ENCODE results near the gene TMEM158.

The TMEM158 gene

GRCh38 chr3:45226206-45226915 lies at the start of gene TMEM158:
Gene TMEM158 (minus strand): TSS chr3:45226287. CDS start chr3:45226027, 260 bp downstream.
- DNase-seq (ENCODE audit: low spot score): peak; percentile 86

GRCh38 chr3:45275006-45275704 lies 49.1 kb upstream of the TMEM158 start:
- DNase-seq (ENCODE audit: low spot score): no peak

- peak; percentile 90 for DNase-seq (ENCODE audit: low spot score)
Measured at GRCh38 chr3:45273681-45274515, 47.8 kb upstream of the TMEM158 start.

DNA sequence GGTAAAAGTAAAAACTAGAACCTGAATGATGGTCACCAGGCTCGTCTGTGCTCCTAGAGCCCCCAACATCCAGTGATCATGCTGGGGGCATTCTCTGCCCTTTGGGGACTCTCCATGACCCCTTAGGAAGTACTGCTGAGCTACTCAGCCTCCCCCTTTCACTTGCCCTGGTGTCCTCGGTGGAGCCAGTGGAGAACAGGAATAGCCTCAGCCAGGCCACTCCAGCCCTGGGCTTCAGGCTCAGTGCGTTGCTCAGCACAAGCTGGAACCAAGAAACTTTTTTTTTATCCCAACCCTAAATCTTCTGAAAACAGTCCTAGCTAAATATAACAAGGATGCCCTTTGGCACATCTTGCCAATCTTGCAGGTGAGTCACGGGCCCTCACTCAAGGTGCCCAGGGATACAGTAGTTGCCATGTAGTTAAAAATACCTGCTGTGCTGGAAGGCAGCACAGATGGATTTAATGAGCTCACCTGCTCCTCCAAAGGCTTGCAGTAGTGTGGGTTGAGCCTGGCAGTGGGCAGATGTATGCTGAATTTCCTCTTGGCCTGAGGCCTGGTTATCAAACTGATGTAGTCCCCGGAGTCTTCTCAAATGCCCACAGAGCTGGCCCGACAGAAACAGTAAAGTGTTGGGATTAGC lies 46.9 kb upstream of the TMEM158 start:
- DNase-seq (ENCODE audit: low spot score): no peak

DNA sequence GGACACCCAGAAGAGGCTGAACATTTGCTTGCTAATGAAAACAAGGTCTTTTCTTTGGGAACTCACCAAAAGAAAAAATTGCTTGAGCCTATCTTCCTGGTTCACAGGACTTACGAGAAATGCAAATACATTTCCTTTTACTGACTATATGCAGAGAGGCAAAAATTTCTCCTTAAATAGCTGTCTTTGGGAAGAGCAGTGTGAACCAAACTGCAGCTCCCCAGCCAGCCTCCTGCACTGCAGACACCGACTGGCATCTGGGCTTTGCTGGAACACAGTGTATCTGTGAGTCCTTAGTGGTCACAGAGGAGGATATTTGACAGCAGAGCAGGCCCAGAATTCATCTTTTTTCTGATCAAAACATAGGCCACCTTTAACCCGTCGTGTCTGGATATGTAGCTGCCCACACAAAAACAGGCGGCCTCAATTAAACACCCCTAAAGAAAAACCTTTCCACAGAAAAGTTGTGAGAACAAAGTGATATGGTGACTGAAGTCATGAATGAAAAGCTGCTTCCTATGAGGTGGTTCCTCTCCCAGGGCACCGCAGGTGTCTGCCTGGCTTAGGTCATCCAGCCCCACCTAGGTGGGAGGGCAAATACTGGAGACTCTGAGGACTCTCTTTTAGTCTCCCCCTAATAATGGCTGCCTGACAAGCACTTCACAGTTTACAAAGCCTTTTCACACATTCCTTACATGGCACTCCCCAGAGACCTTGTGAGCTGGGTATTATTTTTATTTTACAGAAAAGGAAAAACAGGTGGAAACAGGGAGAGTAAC lies 46.1 kb upstream of the TMEM158 start:
- DNase-seq (ENCODE audit: low spot score): no peak

DNA sequence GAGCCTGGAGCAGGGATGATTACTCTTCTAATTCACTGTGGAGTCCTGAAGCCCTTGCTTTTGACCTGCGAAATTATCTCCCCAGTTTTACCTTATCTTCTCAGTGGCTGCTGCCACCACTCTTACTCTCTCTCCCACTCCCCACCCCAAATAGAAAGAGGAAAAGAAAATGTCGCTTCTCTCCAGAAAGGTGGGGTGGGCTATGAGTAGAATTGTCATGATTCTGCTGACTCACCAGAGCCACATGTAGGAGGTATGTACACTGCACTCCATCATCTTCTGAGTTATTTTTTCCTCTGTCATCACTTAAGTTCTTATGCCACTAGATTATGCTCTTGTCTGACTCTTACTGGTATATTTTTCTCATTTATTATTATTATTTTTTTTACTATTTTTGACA lies 43.9 kb upstream of the TMEM158 start:
- DNase-seq (ENCODE audit: low spot score): no peak

- no peak for DNase-seq (ENCODE audit: low spot score)
Measured at GRCh38 chr3:45267097-45267496, 41.0 kb upstream of the TMEM158 start.

DNA sequence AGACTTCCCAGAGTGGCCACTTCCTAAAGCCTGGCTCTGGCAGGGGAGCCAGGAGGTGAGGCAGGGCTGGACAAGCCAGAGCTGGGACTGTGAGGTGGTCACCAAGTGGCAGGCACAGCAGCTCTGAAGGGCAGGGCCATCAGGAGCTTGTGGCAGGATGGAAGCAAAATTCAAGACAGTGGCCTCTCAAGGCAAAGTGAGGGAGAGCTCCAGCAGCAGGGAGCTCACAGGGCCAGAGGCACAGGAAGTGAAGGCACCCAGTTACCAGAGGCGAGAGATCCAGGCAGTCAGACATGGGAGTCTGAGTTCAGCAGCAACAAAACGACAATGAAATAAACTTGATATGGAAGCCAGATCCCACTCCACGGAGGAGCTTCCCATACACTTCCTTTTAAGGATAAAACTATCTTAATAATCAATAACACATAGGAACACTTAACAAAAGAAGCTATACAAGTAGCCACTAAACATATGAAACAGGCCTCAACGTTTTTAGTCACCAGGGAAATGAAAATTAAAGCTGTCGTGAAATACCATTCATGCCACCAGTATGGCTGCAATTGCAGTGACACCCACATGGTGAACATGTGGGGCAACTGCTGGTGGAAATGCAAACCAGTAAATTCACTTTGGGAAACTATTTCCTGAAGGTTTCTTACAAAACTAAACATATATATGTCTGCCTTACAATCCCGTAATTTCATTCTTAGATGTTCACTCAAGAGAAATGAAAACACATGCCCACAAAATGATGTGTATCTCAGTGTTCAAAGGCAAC lies 35.4 kb upstream of the TMEM158 start:
- no peak for DNase-seq (ENCODE audit: low spot score)

DNA sequence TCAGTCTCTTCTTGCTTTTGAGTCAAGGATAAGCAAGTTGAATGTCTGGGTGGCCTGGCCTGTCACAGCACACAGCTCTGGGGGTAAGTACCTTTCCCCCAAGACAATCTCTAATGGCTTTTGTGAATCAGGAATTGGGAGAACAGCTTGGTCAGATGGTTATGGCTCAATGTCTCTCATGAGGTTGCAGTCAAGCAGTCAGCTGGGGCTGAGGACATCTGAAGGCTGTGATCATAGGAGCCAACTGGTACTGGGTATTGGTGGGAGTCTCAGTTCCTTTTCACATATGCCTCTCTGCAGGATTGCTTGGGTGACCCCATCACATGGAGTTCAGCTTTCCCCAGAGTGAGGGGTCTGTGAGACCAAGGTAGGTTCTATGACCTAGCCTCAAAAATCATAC lies 33.0 kb upstream of the TMEM158 start:
- no peak for DNase-seq (ENCODE audit: low spot score)

DNA sequence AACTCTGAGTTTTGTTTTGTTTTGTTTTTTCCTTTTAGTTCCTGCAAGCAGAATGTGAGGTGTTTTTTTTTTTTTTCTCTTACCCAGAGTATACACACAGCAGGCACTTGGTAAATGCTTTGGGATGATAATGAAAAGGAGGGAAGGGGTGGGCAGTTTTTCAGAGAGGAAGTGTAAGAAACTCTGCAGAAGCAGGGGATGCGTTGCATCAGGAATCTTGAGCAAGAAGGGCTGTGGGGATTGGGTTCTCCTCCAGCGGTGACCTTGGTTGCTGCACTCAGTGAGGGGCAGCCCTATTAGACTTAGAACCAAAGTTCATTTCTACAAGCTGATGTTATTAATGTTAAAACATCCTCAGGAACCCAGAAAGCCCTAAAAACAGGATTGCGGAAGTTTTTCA lies 32.2 kb upstream of the TMEM158 start:
- DNase-seq (ENCODE audit: low spot score): no peak

- DNase-seq (ENCODE audit: low spot score): no peak
Measured at GRCh38 chr3:45253316-45253715, 27.2 kb upstream of the TMEM158 start.

- DNase-seq (ENCODE audit: low spot score): no peak
Measured at GRCh38 chr3:45252826-45253225, 26.7 kb upstream of the TMEM158 start.

GRCh38 chr3:45249391-45249790 lies 23.3 kb upstream of the TMEM158 start:
- DNase-seq (ENCODE audit: low spot score): no peak

- DNase-seq (ENCODE audit: low spot score): no peak
Measured at GRCh38 chr3:45246241-45246640, 20.2 kb upstream of the TMEM158 start.

- no peak for DNase-seq (ENCODE audit: low spot score)
Measured at GRCh38 chr3:45244356-45244755, 18.3 kb upstream of the TMEM158 start.

DNA sequence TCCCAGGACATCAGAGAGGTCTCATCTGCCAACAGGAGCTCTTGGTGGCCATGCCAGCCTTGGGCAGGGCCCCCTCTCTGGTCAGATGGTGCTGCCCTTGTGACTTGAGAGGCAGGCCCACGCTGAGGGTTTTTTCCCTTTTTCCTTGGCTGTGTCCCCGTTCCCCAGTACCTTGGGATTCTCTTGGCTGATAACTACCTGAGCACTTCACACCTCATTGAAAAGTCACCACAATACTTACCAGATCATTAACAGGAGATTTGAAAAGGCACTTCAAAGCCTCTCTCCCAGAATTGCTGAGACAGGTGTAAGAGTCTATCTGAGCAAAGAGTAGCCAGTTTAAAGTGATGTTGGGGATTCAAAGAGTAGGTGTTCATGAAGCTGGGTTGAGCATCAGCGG lies 15.1 kb upstream of the TMEM158 start:
- DNase-seq (ENCODE audit: low spot score): no peak

DNA sequence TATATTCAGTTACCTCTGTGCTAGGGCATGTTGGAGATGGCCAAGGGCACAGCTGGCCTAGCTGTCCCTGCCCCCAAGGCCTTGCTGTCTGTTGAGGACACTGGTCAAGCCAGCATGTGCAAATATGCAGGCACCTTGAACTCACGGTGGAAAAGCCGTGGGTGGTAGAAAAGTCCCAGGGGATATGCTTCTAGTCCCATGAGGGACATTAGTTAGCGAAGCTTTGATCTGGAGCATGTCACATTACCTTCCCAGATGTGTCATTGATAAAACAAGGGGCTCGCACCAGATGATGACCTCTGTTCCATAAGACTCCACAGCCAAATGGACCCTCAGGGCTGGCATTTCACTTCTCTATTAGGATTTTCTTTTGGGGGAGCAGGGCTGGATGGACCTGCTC lies 14.2 kb upstream of the TMEM158 start:
- DNase-seq (ENCODE audit: low spot score): no peak

GRCh38 chr3:45239254-45239653 lies 13.2 kb upstream of the TMEM158 start:
- no peak for DNase-seq (ENCODE audit: low spot score)

DNA sequence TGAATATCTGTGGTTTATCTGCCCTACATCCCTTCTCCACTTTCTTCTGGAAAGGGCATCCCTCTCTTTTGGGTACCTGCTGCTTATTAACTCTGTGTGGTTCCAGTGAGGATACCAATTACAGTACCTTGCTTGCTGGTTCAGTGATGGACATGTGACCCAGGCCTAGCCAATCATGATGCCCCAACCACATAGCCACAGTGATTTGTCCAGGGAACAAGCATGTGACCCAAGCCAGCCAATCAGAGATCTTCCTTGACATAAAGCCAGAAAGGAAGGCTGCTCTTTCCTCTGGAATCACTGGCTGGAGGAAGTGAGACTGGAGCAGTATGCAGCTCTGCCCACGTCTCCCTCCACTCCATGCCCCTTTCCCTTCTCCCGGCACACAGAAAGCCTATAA lies 10.9 kb upstream of the TMEM158 start:
- no peak for DNase-seq (ENCODE audit: low spot score)

GRCh38 chr3:45235409-45235808 lies 9.3 kb upstream of the TMEM158 start:
- DNase-seq (ENCODE audit: low spot score): no peak

DNA sequence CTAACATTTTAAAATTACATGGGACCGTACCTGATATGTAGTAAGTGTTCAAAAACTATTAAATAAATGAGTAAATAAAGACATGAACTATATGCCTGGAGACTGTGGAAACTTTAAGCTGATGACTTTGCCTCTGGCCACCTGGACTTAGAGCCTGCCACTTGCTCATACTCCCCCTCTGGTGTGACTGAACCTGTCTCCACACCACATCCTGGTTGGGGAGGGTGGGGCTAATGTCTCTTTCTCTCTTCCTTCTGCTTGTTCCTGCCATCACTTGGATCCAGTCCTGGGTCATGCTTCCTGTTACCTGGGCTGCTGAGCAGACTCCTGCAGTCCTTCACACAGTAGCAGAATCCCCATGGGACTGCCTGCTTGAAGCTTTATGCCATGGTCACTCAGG lies 8.2 kb upstream of the TMEM158 start:
- DNase-seq (ENCODE audit: low spot score): no peak

All from hematopoietic multipotent progenitor cell treated with erythropoietin and hydrocortisone succinate and interleukin-3 and kit ligand, for 15 days (in vitro differentiated cells).